Measurements from ENCODE around the gene FRMD4B.

DNA sequence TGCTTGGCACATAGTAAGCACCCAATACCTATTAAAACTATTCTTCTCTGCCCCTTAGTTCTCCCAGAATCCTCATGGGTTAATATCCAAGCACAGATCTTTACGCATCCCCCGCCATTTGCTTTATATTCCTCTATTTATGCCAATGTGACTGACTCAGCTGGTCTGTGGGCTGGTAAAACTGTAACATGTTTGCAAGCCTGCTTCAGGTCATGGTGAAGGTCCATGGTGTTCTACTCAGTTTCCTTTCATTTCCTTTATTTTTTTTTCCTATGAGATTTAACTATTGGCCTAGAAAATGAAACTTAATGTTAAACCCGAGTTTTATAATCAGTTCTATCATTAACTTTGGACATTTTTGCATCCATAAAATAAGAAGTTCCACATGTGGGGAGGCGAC is 47.0 kb downstream of the FRMD4B start:
- no peak for TF ChIP-seq POLR2A (IDR thresholded peaks at IDR 0.05; ENCODE audit: low read length)
- TF ChIP-seq GATA1 (IDR thresholded peaks at IDR 0.05; ENCODE audit: low read depth, low read length), result no peak

Measured in erythroblast (primary cell).